Stomach (tissue), 4 donors: ENCODE data around the gene NAGS.

Source experiments
- EP300 ChIP-seq: sonication (generic); formaldehyde crosslinking; IDR thresholded peaks from one replicate; pipeline ENCODE4 v1.6.1; 2017; ENCODE audit warnings: antibody characterized with exemption
- POLR2A ChIP-seq, 4 donors: fragments of 450-650 bp; IDR thresholded peaks; one replicate each; pipeline ENCODE4 v1.6.1; 2016; ENCODE audit warnings: antibody characterized with exemption in 4 of 4, control low read depth in 2 of 4, mild to moderate bottlenecking in 1 of 4, moderate library complexity in 1 of 4
- POLR2AphosphoS5 ChIP-seq, 3 donors: sonication (generic); formaldehyde crosslinking; IDR thresholded peaks; one replicate each; pipeline ENCODE4 v1.6.1; 2016; ENCODE audit warnings: antibody characterized with exemption in 3 of 3
- TF ChIP-seq, protein P1 (sequence below), 7 experiments: fragments of 450-650 bp in 4 of 7; fragments of 200-600 bp in 3 of 7; sonication (generic) in 3 of 7; IDR thresholded peaks; one replicate each; pipeline ENCODE4 v1.5.1; 2016 to 2019; ENCODE audit warnings: antibody characterized with exemption in 7 of 7, control low read depth in 2 of 7, mild to moderate bottlenecking in 1 of 7

DNA sequence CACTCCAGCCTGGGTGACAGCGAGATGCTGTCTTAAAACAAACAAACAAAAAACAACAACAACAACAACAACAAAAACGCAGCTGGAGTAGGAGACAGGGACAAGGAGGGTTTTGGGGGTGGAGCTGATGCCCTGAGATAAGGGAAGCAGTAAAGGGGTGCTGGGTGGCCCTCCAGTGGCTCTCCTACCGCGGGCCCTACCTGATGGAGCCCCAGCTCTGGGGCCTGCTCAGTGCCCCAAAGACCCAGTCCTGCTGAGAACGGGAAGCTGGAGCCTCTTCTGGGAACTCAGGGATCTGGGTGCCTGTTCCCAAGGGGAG is 21.3 kb upstream of the NAGS start:
- TF ChIP-seq POLR2AphosphoS5 (IDR thresholded peaks at IDR 0.05) (no peak), POLR2A (IDR thresholded peaks at IDR 0.05) (no peak), EP300 (no peak)
- TF ChIP-seq, protein P1, sequence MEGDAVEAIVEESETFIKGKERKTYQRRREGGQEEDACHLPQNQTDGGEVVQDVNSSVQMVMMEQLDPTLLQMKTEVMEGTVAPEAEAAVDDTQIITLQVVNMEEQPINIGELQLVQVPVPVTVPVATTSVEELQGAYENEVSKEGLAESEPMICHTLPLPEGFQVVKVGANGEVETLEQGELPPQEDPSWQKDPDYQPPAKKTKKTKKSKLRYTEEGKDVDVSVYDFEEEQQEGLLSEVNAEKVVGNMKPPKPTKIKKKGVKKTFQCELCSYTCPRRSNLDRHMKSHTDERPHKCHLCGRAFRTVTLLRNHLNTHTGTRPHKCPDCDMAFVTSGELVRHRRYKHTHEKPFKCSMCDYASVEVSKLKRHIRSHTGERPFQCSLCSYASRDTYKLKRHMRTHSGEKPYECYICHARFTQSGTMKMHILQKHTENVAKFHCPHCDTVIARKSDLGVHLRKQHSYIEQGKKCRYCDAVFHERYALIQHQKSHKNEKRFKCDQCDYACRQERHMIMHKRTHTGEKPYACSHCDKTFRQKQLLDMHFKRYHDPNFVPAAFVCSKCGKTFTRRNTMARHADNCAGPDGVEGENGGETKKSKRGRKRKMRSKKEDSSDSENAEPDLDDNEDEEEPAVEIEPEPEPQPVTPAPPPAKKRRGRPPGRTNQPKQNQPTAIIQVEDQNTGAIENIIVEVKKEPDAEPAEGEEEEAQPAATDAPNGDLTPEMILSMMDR (IDR thresholded peaks at IDR 0.05): no peak
